BLaER1 (cell line): ENCODE measurements around the gene PACSIN3.

Source experiments
- H3K27ac ChIP-seq: shearing (Covaris generic); formaldehyde crosslinking; 2 replicates; pipeline ENCODE4 v1.8.1; 2022
- H3K27me3 ChIP-seq: shearing (Covaris generic); formaldehyde crosslinking; 2 replicates; pipeline ENCODE4 v1.8.1; 2022
- H3K36me3 ChIP-seq: shearing (Covaris generic); formaldehyde crosslinking; 2 replicates; pipeline ENCODE4 v1.8.1; 2022
- H3K4me1 ChIP-seq: shearing (Covaris generic); formaldehyde crosslinking; 2 replicates; pipeline ENCODE4 v1.8.1; 2022
- H3K4me2 ChIP-seq: shearing (Covaris generic); formaldehyde crosslinking; 2 replicates; pipeline ENCODE4 v1.8.1; 2022
- H3K4me3 ChIP-seq: shearing (Covaris generic); formaldehyde crosslinking; 2 replicates; pipeline ENCODE4 v1.8.1; 2022
- H3K9ac ChIP-seq: shearing (Covaris generic); formaldehyde crosslinking; 2 replicates; pipeline ENCODE4 v1.8.1; 2022
- H3K9me3 ChIP-seq: shearing (Covaris generic); formaldehyde crosslinking; 2 replicates; pipeline ENCODE4 v1.8.1; 2022
- H4K20me1 ChIP-seq: shearing (Covaris generic); formaldehyde crosslinking; 2 replicates; pipeline ENCODE4 v1.8.1; 2022
- Cebpa-rat ChIP-seq: shearing (Covaris generic); IDR thresholded peaks from 2 replicates; pipeline ENCODE4 v1.8.1; 2022

Gene PACSIN3

GRCh38 chr11:47131136-47131535 is 55.1 kb downstream of the PACSIN3 start:
- TF ChIP-seq Cebpa-rat: no peak

GRCh38 chr11:47130543-47130942 is 55.7 kb downstream of the PACSIN3 start:
- H3K36me3 ChIP-seq: no peaks in the 10 kb centered on the region; the same call in 1 of the 2 replicates
- no peak overlapping the region for H3K4me3 ChIP-seq
- no peak overlapping the region for H3K27ac ChIP-seq
- peaks cover 26% of the 10 kb centered on the region for H3K4me1 ChIP-seq
- H3K9me3 ChIP-seq: no peaks in the 10 kb centered on the region
- H3K27me3 ChIP-seq: no peaks in the 10 kb centered on the region
- H4K20me1 ChIP-seq: no peaks in the 10 kb centered on the region
- TF ChIP-seq Cebpa-rat: no peak
- no peak overlapping the region for H3K9ac ChIP-seq
- H3K4me2 ChIP-seq: peak overlapping the region; percentile 26; the same call in 1 of the 2 replicates

More at GRCh38 chr11:47131136-47131535, 55.1 kb downstream of the PACSIN3 start:
- H3K4me1 ChIP-seq: peaks cover 23% of the 10 kb centered on the region
- no peak overlapping the region for H3K9ac ChIP-seq
- no peak overlapping the region for H3K4me3 ChIP-seq
- H3K4me2 ChIP-seq: peak overlapping the region; percentile 26; the same call in 1 of the 2 replicates
- no peaks in the 10 kb centered on the region for H3K27me3 ChIP-seq
- H4K20me1 ChIP-seq: peaks cover 3% of the 10 kb centered on the region; the same call in 1 of the 2 replicates
- H3K27ac ChIP-seq: no peak overlapping the region
- no peaks in the 10 kb centered on the region; the same call in 1 of the 2 replicates for H3K36me3 ChIP-seq
- H3K9me3 ChIP-seq: no peaks in the 10 kb centered on the region
